ENCODE data around the gene ETFRF1. TPM values are rescaled to one million over a fixed set of nuclear protein-coding genes. Genes with fewer than 3 reads are reported as not detected.

The ETFRF1 gene
- total RNA-seq, 4 donors from 2014 or later: 25.2 to 70.9 (median 39.3) TPM

GRCh38 chr12:25213338-25213737 is 18.3 kb downstream of the ETFRF1 start:
- TF ChIP-seq, protein P1, sequence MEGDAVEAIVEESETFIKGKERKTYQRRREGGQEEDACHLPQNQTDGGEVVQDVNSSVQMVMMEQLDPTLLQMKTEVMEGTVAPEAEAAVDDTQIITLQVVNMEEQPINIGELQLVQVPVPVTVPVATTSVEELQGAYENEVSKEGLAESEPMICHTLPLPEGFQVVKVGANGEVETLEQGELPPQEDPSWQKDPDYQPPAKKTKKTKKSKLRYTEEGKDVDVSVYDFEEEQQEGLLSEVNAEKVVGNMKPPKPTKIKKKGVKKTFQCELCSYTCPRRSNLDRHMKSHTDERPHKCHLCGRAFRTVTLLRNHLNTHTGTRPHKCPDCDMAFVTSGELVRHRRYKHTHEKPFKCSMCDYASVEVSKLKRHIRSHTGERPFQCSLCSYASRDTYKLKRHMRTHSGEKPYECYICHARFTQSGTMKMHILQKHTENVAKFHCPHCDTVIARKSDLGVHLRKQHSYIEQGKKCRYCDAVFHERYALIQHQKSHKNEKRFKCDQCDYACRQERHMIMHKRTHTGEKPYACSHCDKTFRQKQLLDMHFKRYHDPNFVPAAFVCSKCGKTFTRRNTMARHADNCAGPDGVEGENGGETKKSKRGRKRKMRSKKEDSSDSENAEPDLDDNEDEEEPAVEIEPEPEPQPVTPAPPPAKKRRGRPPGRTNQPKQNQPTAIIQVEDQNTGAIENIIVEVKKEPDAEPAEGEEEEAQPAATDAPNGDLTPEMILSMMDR (IDR thresholded peaks at IDR 0.05; ENCODE audit: low read depth): no peak

- TF ChIP-seq, protein P1 (IDR thresholded peaks at IDR 0.05; ENCODE audit: low read depth): no peak
Observed at GRCh38 chr12:25236190-25236589, 41.2 kb downstream of the ETFRF1 start.

DNA sequence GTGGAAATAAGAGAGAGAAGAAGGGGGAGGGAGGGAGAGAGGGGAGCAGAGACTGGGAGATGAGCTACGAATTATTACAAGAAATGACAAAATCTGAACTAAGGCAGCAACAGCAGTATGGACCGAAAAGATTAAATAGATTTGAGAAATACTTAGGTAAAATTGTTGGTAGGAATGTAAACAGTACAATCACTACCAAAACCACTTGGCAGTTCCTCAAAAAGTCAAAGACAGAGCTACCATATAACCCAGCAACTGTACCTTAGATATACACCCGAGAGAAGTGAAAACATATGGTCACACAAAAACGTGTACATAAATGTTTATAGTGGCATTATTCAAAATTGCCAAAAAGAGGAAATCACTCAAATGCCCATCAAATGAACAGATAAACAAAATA is 41.6 kb downstream of the ETFRF1 start:
- TF ChIP-seq, protein P1 (IDR thresholded peaks at IDR 0.05; ENCODE audit: low read depth): no peak

DNA sequence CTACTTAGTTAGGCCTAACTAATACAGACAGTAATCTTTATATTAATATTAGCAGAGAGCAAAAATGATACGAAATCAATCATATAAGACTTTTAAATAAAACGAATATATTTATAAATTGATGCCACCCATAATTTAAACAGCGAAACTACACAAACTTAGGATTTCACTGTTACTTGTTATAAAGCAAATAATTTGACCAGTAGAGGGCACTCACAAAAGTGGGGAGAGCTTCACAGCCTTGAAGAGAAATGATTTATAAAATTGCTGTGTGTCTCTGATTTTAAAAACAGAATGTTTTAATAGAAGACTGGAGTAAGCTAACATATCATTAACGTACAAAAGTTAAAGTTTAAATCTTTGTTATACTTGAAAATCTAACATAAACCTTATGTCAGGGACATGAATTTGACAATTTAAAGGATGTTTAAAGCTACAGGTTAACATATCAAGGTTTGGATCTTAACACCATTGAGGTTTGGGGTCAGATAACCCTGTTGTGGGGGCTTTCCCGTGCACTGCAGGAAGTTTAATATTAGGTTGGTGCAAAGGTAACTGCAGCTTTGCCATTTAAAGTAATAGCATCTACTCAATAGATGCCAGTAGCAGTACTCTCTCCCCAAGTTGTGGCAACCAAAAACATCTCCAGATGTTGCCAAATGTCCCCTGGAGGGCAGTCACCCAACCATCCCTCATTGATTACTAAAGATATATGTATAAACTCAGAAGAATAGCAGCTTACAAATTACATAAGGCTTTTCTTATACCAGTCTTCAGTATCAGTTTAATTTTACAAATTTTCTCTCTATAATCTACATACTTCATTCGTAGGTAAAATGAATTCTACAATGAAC is 46.4 kb downstream of the ETFRF1 start:
- TF ChIP-seq, protein P1 (IDR thresholded peaks at IDR 0.05; ENCODE audit: low read depth): no peak

DNA sequence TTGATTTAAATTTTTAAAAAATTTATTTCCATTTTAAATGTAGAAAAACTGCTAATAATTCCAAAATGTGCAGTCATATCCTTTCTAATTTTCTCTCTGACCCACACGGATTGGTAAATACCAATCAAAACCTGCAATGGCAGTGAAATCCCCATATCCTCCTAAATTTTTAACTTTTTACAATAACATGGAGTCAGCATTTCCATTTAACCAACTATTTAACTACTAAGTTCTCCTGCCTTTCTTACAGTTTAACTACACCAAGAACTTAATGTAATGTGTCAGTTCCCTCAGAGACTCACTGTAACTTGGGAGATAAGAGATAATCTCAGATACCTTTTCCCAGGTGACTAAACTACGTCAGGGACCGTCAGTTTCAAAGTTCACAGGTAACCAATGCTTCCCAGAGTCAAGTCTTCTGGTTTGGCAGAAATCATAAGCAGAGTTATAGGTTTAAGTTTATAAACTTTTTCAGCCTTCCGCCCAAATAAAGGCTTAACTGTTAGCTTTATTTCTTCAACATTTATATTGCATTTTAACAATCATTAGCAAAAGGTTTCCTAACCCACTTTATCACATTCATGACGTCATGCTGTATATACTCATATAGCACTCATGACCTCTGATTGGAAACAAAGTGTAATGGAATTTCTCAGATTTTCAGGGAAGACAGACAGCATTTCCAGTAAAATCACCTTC is 48.1 kb downstream of the ETFRF1 start:
- TF ChIP-seq, protein P1 (IDR thresholded peaks at IDR 0.05; ENCODE audit: low read depth): no peak

GRCh38 chr12:25243680-25243990 is 48.6 kb downstream of the ETFRF1 start:
- TF ChIP-seq, protein P1 (IDR thresholded peaks at IDR 0.05; ENCODE audit: low read depth): no peak

DNA sequence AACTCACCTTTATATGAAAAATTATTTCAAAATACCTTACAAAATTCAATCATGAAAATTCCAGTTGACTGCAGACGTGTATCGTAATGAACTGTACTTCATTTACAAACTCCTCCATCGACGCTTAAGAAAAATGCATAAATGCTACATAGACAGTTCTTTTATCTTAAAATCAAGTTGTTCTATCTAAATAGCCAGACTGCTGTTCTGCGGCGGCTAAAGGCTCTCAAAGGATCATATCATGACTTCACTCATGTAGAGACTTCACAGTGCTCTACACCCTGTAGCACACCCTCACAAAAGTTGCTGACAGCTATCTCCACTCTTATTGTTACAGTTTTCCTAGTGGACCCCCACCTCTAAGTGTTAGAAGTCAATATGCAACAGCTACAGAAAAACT is 50.5 kb downstream of the ETFRF1 start:
- TF ChIP-seq, protein P1 (IDR thresholded peaks at IDR 0.05; ENCODE audit: low read depth): no peak
